ENCODE measurements around the gene SEPTIN5.

Gene SEPTIN5

GRCh38 chr22:19747551-19747950, 33.2 kb downstream of the SEPTIN5 start:
- DNase-seq (ENCODE audit: low read depth in 2 of 3, low spot score in 1 of 3) = no peak

- no peak for DNase-seq (ENCODE audit: low read depth in 2 of 3, low spot score in 1 of 3)
These were observed 33.8 kb downstream of the SEPTIN5 start for GRCh38 chr22:19748139-19748538.

GRCh38 chr22:19748991-19749664, 34.8 kb downstream of the SEPTIN5 start:
- no peak for DNase-seq (ENCODE audit: low read depth in 2 of 3, low spot score in 1 of 3)

GRCh38 chr22:19749876-19750275, 35.6 kb downstream of the SEPTIN5 start:
- no peak for DNase-seq (ENCODE audit: low read depth in 2 of 3, low spot score in 1 of 3)

- no peak for DNase-seq (ENCODE audit: low read depth in 2 of 3, low spot score in 1 of 3)
These were observed 36.5 kb downstream of the SEPTIN5 start for GRCh38 chr22:19750507-19751490.

- DNase-seq (ENCODE audit: low read depth in 2 of 3, low spot score in 1 of 3) = no peak
These were observed 37.4 kb downstream of the SEPTIN5 start for GRCh38 chr22:19751497-19752245.

GRCh38 chr22:19753090-19753842, 39.0 kb downstream of the SEPTIN5 start:
- no peak for DNase-seq (ENCODE audit: low read depth in 2 of 3, low spot score in 1 of 3)

GRCh38 chr22:19753996-19754700, 39.8 kb downstream of the SEPTIN5 start:
- no peak for DNase-seq (ENCODE audit: low read depth in 2 of 3, low spot score in 1 of 3)

- no peak for DNase-seq (ENCODE audit: low read depth in 2 of 3, low spot score in 1 of 3)
These were observed 40.4 kb downstream of the SEPTIN5 start for GRCh38 chr22:19754701-19755144.

GRCh38 chr22:19755145-19755710, 40.9 kb downstream of the SEPTIN5 start:
- no peak for DNase-seq (ENCODE audit: low read depth in 2 of 3, low spot score in 1 of 3)

- no peak for DNase-seq (ENCODE audit: low read depth in 2 of 3, low spot score in 1 of 3)
These were observed 41.5 kb downstream of the SEPTIN5 start for GRCh38 chr22:19755722-19756287.

GRCh38 chr22:19756288-19757128, 42.2 kb downstream of the SEPTIN5 start:
- DNase-seq (ENCODE audit: low read depth in 2 of 3, low spot score in 1 of 3) = peak; percentile 28 to 53 (median 46)

- no peak for DNase-seq (ENCODE audit: low read depth in 2 of 3, low spot score in 1 of 3)
These were observed 43.1 kb downstream of the SEPTIN5 start for GRCh38 chr22:19757140-19757984.

GRCh38 chr22:19757985-19758895, 43.9 kb downstream of the SEPTIN5 start:
- DNase-seq (ENCODE audit: low read depth in 2 of 3, low spot score in 1 of 3) = no peak

- DNase-seq (ENCODE audit: low read depth in 2 of 3, low spot score in 1 of 3) = no peak
These were observed 44.7 kb downstream of the SEPTIN5 start for GRCh38 chr22:19758896-19759426.

GRCh38 chr22:19759427-19760057, 45.2 kb downstream of the SEPTIN5 start:
- DNase-seq (ENCODE audit: low read depth in 2 of 3, low spot score in 1 of 3) = no peak

Measured in stimulated activated CD4-positive, alpha-beta T cell treated with anti-CD3 and anti-CD28 coated beads, Interleukin-12 subunit alpha, Interleukin-12 subunit beta, amount 100 ng/mL, for 48 hours (primary cell).